ENCODE data around the gene DOCK2. TPM values are rescaled to one million over a fixed set of nuclear protein-coding genes. Genes with fewer than 3 reads are reported as not detected.
A peak's percentile ranks its signal among the peaks of the same experiment; 100 is the strongest.

Gene DOCK2
- total RNA-seq, 1 donor from 2014 or later: 4.2 TPM

- no peak overlapping the region for H3K27ac ChIP-seq (replicated peaks)
These were observed 341.6 kb downstream of the DOCK2 start for GRCh38 chr5:169978714-169979113.

DNA sequence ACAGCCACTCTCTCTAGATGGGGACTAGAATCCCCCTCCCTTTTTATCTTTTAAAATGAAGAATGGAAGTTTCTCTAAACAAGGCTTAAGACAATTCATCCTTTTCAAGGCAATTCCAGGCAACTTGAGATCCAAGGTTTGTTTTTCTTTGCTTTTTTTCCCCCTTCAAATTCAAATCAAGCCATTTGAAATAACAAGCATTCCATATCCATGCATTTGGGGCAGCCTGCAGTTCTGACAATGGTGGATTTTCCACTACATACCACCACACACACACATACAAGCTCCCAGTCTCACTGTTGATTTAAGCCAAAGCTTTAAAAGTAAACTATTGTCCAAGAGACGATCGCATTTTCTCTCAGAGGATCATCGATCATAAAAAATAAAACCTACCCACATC, 342.8 kb downstream of the DOCK2 start:
- peak overlapping the region; percentile 48 for H3K4me3 ChIP-seq
- H3K27me3 ChIP-seq (ENCODE audit: low read depth): peaks cover 78% of the 10 kb centered on the region
- intact Hi-C loops (cut with micrococcal nuclease): loop anchor here (10.0 kb wide), 1 partner anchor 275 kb away; no protein-coding TSS in a partner anchor
- H3K27ac ChIP-seq (replicated peaks): no peak overlapping the region
- no peaks in the 10 kb centered on the region for H3K9me3 ChIP-seq (replicated peaks)
- TF ChIP-seq CTCF (IDR thresholded peaks at IDR 0.05; ENCODE audit: borderline replicate concordance): no peak
- peaks cover 20% of the 10 kb centered on the region for H3K4me1 ChIP-seq
- no peak for DNase-seq
- no peaks in the 10 kb centered on the region for H3K36me3 ChIP-seq

More at GRCh38 chr5:169978714-169979113, 341.6 kb downstream of the DOCK2 start:
- no peak for TF ChIP-seq CTCF (IDR thresholded peaks at IDR 0.05; ENCODE audit: borderline replicate concordance)
- H3K4me1 ChIP-seq: peaks cover 20% of the 10 kb centered on the region
- H3K27me3 ChIP-seq (ENCODE audit: low read depth): peaks cover 73% of the 10 kb centered on the region
- H3K9me3 ChIP-seq (replicated peaks): no peaks in the 10 kb centered on the region
- no peaks in the 10 kb centered on the region for H3K36me3 ChIP-seq
- no peak for DNase-seq
- H3K4me3 ChIP-seq: peak overlapping the region; percentile 48
- intact Hi-C loops (cut with micrococcal nuclease): no loop called here

DNA sequence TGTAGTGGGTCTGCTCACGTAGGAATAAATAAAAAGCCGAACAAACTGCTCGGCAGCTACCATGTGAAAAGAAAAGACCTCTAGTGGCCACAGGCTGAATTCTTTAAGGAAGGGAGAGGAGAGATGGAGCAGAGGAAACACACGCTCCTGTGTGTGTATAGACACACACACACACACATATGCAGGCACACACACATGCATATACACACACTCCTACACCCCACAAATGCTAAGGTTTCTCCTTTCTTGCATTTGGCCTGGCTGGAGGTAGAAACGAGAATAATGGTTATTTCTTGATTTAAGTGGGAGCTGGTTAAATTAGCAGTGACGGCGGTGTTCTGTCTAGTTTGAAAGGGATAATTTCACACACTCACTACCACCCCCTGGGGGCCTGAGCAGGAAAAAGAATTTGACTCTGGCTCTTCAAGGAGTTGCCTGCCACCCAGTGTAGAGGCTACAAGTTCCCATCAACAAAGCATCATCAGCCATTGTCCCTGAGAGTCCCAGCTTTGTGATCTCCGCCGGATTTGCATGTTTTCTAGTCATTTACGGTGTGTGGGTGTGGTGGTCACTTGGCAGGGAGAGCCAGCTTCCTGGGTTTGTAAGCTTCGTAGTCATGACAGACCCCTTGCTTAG, 343.5 kb downstream of the DOCK2 start, which contains the start of gene INSYN2B:
Gene INSYN2B, minus strand, starts transcription at position 78 of the 636 bp plus-strand sequence. CDS start 96,597 bp downstream, outside the sequence.
- TF ChIP-seq CTCF (IDR thresholded peaks at IDR 0.05; ENCODE audit: borderline replicate concordance): peak; percentile 71
- intact Hi-C loops (cut with micrococcal nuclease): loop anchor here (10.0 kb wide), 1 partner anchor 276 kb away; no protein-coding TSS in a partner anchor
- peak; percentile 51 for DNase-seq
- Histone ChIP-seq H3K36me3 (no peaks in the 10 kb centered on the region), H3K4me1 (peaks cover 20% of the 10 kb centered on the region), H3K9me3 (replicated peaks) (no peaks in the 10 kb centered on the region), H3K27me3 (ENCODE audit: low read depth) (peaks cover 75% of the 10 kb centered on the region), H3K4me3 (peak within 1 kb of the TSS; percentile 48), H3K27ac (replicated peaks) (no peak within 1 kb of the TSS)

- intact Hi-C loops (cut with micrococcal nuclease): loop anchor here (10.0 kb wide), 1 partner anchor 283 kb away; no protein-coding TSS in a partner anchor
- H3K36me3 ChIP-seq: no peaks in the 10 kb centered on the region
- no peak overlapping the region for H3K27ac ChIP-seq (replicated peaks)
- no peak for TF ChIP-seq CTCF (IDR thresholded peaks at IDR 0.05; ENCODE audit: borderline replicate concordance)
- no peaks in the 10 kb centered on the region for H3K4me1 ChIP-seq
- no peak for DNase-seq
- H3K4me3 ChIP-seq: no peak overlapping the region
- H3K9me3 ChIP-seq (replicated peaks): no peaks in the 10 kb centered on the region
- H3K27me3 ChIP-seq (ENCODE audit: low read depth): peaks cover 64% of the 10 kb centered on the region
These were observed 351.1 kb downstream of the DOCK2 start for GRCh38 chr5:169988206-169988605.

DNA sequence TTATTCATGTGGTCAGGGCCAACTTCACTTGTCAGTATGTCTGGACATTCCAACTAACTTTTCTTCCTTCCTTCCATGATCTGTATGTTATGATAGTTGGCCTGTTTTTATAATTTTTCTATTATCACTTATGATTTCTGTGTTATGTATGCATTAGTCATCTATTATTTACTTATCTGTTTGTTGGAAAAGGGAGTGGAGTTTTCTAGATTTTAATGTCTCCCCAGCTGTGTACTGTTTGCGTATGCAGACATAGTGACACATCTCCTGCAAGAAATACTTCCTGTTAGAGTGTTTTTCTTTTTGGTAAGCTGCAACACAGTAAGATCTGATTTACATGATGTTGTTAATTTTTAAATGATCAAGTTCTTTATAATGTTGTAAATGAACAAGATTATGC, 351.9 kb downstream of the DOCK2 start:
- Histone ChIP-seq H3K27me3 (ENCODE audit: low read depth) (peaks cover 63% of the 10 kb centered on the region), H3K36me3 (no peaks in the 10 kb centered on the region), H3K4me3 (no peak overlapping the region), H3K27ac (replicated peaks) (no peak overlapping the region), H3K4me1 (no peaks in the 10 kb centered on the region), H3K9me3 (replicated peaks) (no peaks in the 10 kb centered on the region)
- TF ChIP-seq CTCF (IDR thresholded peaks at IDR 0.05; ENCODE audit: borderline replicate concordance): no peak
- intact Hi-C loops (cut with micrococcal nuclease): loop anchor here (10.0 kb wide), 1 partner anchor 284 kb away; no protein-coding TSS in a partner anchor
- no peak for DNase-seq

Data from left ventricle myocardium inferior (tissue), 1 donor.